Choroid plexus epithelial cell (primary cell): ENCODE results near the gene COL6A1.

ENCODE experiments used
- DNase-seq: peaks from one replicate; pipeline ENCODE4 v3.0.0-alpha.2; 2010; ENCODE audit warnings: low read depth
- H3K4me3 ChIP-seq: 2 replicates; pipeline ENCODE4 v1.5.1; 2011; ENCODE audit warnings: low read depth, mild to moderate bottlenecking, control low read depth, low read length, moderate library complexity
- TF ChIP-seq, protein P1 (sequence below): conservative IDR thresholded peaks from 2 replicates; pipeline ENCODE4 v1.5.1; 2011; ENCODE audit warnings: low read depth, mild to moderate bottlenecking, control low read depth, inconsistent platforms, low read length, moderate library complexity

Gene COL6A1

DNA sequence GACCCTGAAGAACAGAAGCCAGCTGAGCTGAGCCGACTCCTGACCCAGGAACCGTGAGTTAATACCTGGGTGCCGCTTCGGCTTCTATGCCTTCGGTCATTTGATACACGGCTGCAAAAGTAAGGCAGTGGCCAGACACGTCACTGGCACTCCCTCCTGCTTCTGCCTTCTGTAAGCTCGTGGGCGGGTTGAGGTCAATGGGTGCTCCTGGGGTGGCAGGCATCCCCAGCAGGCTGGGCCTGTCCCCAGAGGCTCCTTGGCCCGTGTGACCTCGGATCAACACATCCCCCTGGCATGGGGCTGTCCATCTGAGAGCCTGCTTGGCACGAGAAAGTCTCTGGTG, 35.7 kb upstream of the COL6A1 start:
- DNase-seq, result no peak
- TF ChIP-seq, protein P1, sequence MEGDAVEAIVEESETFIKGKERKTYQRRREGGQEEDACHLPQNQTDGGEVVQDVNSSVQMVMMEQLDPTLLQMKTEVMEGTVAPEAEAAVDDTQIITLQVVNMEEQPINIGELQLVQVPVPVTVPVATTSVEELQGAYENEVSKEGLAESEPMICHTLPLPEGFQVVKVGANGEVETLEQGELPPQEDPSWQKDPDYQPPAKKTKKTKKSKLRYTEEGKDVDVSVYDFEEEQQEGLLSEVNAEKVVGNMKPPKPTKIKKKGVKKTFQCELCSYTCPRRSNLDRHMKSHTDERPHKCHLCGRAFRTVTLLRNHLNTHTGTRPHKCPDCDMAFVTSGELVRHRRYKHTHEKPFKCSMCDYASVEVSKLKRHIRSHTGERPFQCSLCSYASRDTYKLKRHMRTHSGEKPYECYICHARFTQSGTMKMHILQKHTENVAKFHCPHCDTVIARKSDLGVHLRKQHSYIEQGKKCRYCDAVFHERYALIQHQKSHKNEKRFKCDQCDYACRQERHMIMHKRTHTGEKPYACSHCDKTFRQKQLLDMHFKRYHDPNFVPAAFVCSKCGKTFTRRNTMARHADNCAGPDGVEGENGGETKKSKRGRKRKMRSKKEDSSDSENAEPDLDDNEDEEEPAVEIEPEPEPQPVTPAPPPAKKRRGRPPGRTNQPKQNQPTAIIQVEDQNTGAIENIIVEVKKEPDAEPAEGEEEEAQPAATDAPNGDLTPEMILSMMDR, result no peak
- H3K4me3 ChIP-seq, result no peak overlapping the region

DNA sequence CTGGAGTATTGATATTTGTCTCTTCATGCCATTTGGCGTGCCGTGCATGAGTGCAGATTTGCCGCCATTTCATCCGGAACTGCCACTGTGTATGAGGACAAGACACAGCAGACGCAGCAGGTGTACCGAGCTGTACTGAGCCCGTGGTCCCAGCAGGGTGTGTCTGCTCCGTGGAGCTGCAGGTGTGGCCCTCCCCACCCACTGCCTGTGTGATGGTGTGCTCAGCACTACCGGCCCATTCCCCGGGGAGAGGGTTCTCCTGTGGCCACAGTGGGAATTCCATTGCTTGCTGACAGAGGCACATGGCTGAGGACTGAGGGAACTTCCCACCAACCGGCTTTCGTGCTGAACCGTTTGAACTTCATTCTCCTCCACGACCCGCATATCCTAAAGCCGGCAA, 34.3 kb upstream of the COL6A1 start:
- TF ChIP-seq, protein P1, result no peak
- no peak overlapping the region for H3K4me3 ChIP-seq
- no peak for DNase-seq

DNA sequence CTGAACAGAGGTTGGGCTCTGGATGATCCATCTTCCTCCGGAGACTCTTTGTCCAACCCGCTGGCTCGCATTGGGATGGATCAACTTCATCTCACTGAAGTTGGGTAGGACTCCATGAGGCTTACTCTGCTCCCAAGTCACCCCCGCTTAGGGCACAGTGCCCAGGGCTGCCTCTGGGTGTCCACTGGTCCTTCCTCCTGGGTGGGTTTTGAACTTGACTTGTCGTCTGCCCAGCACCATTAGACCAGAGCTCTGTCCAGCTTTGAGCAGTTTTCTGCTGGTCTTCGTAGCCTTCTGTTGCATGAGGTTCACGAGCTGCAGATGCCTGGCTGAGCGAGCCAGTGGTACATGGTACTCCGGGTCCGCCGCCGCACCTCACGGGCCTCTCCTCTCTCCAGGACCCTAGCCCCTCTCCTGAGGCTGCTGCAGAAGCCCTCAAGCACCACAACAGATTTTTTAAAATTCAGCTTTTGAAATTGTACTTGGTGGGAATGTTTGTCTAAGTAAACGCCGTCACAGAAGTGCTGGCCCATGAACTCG, 33.8 kb upstream of the COL6A1 start:
- H3K4me3 ChIP-seq, result no peak overlapping the region
- TF ChIP-seq, protein P1, result no peak
- DNase-seq, result no peak

DNA sequence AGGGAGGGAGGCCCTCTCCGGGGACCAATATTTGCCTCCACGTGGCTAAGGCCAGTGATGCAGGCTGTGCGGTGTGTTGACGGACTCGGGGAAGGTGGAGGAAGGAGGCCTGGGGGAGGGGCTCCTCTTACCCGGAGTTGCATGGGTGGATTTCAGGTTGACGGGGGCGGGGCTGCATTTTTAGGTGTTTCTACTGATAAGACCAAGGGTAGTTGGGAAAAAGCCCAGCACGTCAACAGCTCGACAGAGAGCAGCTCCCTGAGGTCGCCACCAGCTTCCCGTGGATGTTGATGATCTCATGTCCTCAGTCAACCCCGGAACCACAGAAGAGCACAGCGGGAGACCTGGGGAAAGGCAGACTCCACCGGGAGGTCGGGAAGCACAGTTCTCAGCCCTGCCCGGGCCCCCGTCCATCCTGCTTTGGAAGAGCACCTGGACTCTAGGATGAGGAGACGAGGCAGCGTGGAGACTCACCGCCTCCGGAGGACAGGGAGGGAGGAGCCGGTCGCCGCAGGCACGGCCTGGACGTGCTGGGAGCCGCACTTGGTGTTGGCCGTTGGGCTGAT, 32.9 kb upstream of the COL6A1 start:
- no peak overlapping the region for H3K4me3 ChIP-seq
- TF ChIP-seq, protein P1, result no peak
- DNase-seq, result peak; percentile 20

DNA sequence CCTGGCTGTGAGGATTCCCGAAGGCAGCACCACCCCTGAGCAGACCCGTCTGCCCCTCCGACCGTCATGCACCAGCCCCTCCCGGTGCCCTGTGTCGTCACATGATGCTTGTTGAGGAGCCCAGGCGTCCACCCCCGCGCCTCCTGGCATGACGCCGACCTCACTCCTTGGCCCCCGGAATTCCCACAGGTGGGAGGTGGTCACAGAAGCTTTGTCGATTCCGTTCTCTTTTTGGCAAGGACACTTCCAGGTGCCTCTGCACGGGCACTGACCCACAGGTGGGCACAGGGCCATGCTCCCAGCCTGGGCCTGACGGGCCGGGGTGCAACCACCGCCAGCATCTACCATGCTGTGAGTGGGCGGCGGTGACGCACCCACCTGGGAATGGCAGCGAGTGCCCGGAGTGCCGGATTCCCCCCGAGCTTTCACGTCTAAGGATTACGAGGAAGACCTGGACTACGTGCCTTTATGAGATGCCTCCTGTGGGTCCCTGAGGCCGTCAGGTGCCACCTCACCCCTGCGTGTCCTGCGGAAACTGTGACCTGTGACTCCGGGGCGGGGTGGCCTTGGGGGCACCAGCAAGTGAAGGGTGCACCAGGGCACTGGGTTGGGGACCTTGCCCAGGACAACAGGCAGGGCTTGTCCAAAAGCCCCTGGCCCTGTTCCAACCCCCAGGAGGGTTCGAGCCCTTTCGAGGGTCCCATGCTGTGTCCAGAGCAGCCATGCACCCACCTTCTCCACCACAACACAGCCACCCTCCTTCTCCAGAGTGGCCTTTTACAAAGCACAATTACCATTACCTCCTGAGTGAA, 31.4 kb upstream of the COL6A1 start:
- TF ChIP-seq, protein P1, result no peak
- peak overlapping the region; percentile 14 for H3K4me3 ChIP-seq
- no peak for DNase-seq

DNA sequence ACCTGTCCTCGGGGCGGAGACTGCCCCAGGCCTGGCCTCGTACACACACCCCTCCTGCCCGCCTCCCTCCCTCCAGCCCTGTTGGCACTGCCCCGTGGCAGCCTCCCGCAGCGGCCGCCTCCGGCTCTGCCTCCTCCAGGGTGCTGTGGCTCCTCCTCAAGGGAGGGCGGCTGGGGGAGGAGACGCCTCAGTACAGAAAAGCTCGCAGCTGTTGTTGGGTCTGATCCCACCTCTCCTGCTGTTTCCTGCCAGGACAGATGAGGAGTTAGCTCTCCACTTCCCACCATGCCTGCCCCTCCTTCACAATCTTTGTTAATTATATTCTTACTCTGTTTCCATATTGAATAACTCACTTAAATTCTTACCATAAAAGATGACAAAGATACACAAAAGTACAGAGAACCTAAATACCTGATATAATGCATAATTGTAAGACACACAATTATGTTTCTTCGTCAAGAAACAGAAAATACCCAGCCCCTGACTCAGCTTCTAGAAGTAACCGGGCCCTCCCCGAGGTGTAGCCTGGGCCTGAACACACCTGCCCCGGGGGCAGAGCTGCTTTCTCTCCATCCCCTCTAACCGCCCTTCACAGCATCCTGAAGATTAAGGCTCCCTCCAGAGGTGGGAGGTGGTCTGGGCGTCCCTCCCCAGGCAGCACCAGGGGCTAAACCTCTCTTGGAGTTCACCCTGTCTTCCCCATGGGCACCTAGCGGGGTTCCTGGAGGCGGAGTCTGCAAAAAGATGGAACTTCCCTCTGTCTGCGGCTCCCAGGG, 30.6 kb upstream of the COL6A1 start:
- DNase-seq, result peak; percentile 42
- peak overlapping the region; percentile 14 for H3K4me3 ChIP-seq
- TF ChIP-seq, protein P1, result no peak
